Parathyroid adenoma (tissue), 2 donors: ENCODE measurements around the gene HRCT1.

ENCODE experiments used
- H2AFZ ChIP-seq: fragments of 300-600 bp; sonication (generic); one replicate; pipeline ENCODE4 v1.7.0; 2017; ENCODE audit warnings: antibody characterized with exemption, mild to moderate bottlenecking
- H3K27ac ChIP-seq: fragments of 300-600 bp; sonication (generic); one replicate; pipeline ENCODE4 v1.7.0; 2017
- H3K27me3 ChIP-seq: fragments of 300-600 bp; sonication (generic); one replicate; pipeline ENCODE4 v1.7.0; 2017; ENCODE audit warnings: low read length; ENCODE audit not compliant: control insufficient read depth, insufficient read depth
- H3K36me3 ChIP-seq: fragments of 300-600 bp; sonication (generic); one replicate; pipeline ENCODE4 v1.7.0; 2017; ENCODE audit warnings: low read length; ENCODE audit not compliant: control insufficient read depth, insufficient read depth
- H3K4me1 ChIP-seq: fragments of 300-600 bp; sonication (generic); one replicate; pipeline ENCODE4 v1.7.0; 2017; ENCODE audit warnings: control low read depth
- H3K4me2 ChIP-seq: fragments of 300-600 bp; sonication (generic); one replicate; pipeline ENCODE4 v1.7.0; 2017; ENCODE audit warnings: low read length
- H3K4me3 ChIP-seq: fragments of 300-600 bp; sonication (generic); one replicate; pipeline ENCODE4 v1.7.0; 2017; ENCODE audit warnings: low read depth, low read length
- H3K79me2 ChIP-seq: fragments of 300-600 bp; sonication (generic); one replicate; pipeline ENCODE4 v1.7.0; 2017; ENCODE audit warnings: control low read depth
- H3K9ac ChIP-seq: fragments of 300-600 bp; sonication (generic); one replicate; pipeline ENCODE4 v1.7.0; 2017; ENCODE audit warnings: mild to moderate bottlenecking
- H3K9me3 ChIP-seq: fragments of 300-600 bp; sonication (generic); one replicate; pipeline ENCODE4 v1.7.0; 2017; ENCODE audit warnings: low read length; ENCODE audit not compliant: control insufficient read depth
- TF ChIP-seq, protein P1 (sequence below): fragments of 300-600 bp; sonication (generic); IDR thresholded peaks from one replicate; pipeline ENCODE4 v1.7.0; 2017; ENCODE audit warnings: antibody characterized with exemption, mild to moderate bottlenecking
- donor health status: primary hyperparathyroidism.

HRCT1 gene

DNA sequence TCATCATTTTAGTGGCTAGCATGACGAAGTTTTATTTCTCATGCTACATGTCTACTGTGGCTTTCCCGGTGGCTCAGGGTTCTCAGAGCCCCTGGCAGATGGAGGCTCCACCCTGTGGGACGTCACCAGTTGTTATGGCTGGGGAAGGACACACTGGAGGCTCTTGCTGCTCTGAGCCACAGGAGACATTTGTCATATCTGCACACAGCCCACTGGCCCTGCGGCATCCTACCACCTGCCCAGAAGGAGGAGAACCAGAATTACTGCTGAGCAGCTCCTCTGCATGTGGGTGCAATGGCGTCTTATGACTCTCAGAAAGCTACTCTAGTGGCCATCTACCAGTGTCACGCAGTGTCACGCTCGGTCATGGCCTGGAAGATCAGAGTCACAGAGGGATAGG, 42.4 kb upstream of the HRCT1 start:
- no peak overlapping the region for H3K4me3 ChIP-seq
- no peaks in the 10 kb centered on the region for H3K36me3 ChIP-seq
- no peak overlapping the region for H3K27ac ChIP-seq
- TF ChIP-seq, protein P1, sequence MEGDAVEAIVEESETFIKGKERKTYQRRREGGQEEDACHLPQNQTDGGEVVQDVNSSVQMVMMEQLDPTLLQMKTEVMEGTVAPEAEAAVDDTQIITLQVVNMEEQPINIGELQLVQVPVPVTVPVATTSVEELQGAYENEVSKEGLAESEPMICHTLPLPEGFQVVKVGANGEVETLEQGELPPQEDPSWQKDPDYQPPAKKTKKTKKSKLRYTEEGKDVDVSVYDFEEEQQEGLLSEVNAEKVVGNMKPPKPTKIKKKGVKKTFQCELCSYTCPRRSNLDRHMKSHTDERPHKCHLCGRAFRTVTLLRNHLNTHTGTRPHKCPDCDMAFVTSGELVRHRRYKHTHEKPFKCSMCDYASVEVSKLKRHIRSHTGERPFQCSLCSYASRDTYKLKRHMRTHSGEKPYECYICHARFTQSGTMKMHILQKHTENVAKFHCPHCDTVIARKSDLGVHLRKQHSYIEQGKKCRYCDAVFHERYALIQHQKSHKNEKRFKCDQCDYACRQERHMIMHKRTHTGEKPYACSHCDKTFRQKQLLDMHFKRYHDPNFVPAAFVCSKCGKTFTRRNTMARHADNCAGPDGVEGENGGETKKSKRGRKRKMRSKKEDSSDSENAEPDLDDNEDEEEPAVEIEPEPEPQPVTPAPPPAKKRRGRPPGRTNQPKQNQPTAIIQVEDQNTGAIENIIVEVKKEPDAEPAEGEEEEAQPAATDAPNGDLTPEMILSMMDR, result no peak
- peaks cover 2% of the 10 kb centered on the region for H3K27me3 ChIP-seq
- H3K4me1 ChIP-seq, result peaks cover 2% of the 10 kb centered on the region
- H3K9ac ChIP-seq, result no peak overlapping the region
- no peaks in the 10 kb centered on the region for H3K9me3 ChIP-seq
- H3K4me2 ChIP-seq, result no peak overlapping the region
- H2AFZ ChIP-seq, result no peak overlapping the region
- H3K79me2 ChIP-seq, result no peaks in the 10 kb centered on the region

DNA sequence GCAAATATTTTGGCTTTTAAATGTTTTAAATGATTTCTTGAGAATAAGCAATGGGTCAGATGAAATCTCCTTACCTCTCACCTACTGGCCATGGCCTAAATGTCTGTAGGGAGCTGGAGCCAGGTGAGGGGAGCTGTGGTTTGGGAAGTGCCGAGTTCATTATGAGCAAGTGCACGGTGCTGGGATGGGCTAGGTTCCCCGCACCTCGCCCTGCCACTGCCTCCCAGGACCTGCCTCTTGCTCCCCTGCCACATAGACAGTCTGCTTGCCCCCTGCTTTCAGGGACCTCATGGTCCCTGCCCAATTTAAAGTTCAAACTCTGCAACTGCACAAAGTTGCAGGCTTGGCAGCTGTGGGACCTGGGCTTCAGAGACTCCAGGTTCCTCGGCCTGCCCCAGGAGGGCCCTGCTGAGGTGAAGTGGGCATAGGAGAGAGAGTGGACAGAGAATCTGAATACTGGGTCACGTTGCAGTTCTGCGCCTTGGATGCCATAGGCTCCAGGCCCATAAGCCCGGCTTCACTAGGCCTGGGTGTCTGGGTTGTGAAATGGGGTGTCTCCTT, 41.2 kb upstream of the HRCT1 start:
- Histone ChIP-seq H3K4me2 (no peak overlapping the region), H3K4me1 (no peaks in the 10 kb centered on the region), H3K9me3 (no peaks in the 10 kb centered on the region), H3K27ac (no peak overlapping the region), H3K79me2 (no peaks in the 10 kb centered on the region), H2AFZ (no peak overlapping the region), H3K27me3 (peaks cover 2% of the 10 kb centered on the region), H3K36me3 (no peaks in the 10 kb centered on the region), H3K4me3 (no peak overlapping the region), H3K9ac (no peak overlapping the region)
- TF ChIP-seq, protein P1, result no peak

DNA sequence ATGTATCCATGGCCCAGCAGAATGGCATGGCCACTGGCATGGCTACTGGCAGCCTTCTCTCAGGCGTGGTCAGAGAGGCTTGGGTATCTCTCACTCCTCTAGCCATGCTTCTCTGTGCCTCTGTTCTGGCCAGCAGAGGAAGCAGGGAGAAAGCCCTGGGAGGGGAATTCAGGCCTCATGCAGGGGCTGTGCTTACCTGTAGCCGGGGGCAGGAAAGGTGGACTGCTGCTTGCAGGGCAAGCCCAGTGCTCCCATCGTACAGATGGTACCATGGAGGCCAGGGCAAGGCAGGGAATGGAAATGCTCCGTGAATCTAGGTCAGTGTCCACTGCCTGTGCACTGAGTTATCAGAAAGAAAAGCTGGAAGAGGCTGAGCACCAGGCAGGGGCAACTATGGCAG, 38.5 kb upstream of the HRCT1 start:
- TF ChIP-seq, protein P1, result no peak
- Histone ChIP-seq H2AFZ (no peak overlapping the region), H3K27ac (no peak overlapping the region), H3K79me2 (no peaks in the 10 kb centered on the region), H3K9ac (no peak overlapping the region), H3K9me3 (no peaks in the 10 kb centered on the region), H3K36me3 (no peaks in the 10 kb centered on the region), H3K4me1 (no peaks in the 10 kb centered on the region), H3K4me2 (no peak overlapping the region), H3K27me3 (peaks cover 2% of the 10 kb centered on the region), H3K4me3 (no peak overlapping the region)

DNA sequence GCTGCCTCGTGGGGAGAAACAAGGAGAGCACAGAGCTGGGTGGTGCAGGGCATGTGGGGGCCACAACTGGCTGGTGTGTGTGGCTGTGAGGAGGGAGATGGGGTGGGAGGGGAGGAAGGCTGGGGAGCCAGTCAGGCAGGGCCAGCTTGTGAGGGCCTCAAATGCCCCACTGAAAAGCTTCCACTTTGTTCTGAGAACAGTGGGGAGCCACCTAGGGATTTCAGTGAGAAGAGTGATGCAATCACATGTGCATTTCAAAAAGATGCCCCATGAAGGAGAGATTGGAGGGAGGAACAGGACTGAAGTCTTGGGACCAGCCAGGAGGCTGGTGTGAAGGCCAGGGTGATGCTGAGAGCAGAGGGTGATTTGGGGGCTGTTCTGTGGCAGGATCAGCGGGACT, 37.1 kb upstream of the HRCT1 start:
- H3K4me3 ChIP-seq, result no peak overlapping the region
- TF ChIP-seq, protein P1, result no peak
- no peak overlapping the region for H2AFZ ChIP-seq

DNA sequence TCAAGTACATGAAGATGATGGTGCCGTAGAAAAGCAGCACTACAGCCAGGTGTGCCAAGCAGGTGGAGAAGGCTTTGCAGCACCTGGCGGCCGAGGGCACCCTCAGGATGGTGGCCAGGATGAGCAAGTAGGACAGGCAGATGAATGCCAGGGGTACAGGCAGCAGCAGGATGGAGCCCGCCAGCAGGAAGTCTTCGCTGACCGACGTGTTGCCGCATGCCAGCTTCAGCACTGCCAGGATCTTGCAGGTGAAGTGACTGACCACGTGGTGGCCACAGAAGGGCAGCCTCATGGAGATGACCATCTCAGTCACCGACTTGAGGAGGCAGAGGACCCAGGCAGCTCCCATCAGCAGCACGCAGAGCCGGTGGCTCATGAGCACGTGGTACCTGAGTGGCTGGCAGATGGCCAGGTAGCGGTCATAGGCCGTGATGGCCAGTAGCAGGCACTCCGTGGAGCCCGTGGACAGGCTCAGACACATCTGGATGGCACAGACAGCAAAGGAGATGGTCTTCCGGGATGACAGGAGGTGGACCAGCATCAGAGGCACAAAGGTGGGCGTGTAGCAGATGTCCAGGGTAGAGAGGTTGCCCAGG, 36.3 kb upstream of the HRCT1 start:
- Histone ChIP-seq H3K4me2 (no peak overlapping the region), H3K27me3 (no peaks in the 10 kb centered on the region), H3K9ac (no peak overlapping the region), H3K27ac (no peak overlapping the region), H3K9me3 (no peaks in the 10 kb centered on the region), H3K4me1 (no peaks in the 10 kb centered on the region), H3K79me2 (no peaks in the 10 kb centered on the region), H3K36me3 (no peaks in the 10 kb centered on the region), H3K4me3 (no peak overlapping the region), H2AFZ (no peak overlapping the region)
- TF ChIP-seq, protein P1, result no peak

More for the DNA sequence above, 37.1 kb upstream of the HRCT1 start:
- no peaks in the 10 kb centered on the region for H3K4me1 ChIP-seq
- H3K36me3 ChIP-seq, result no peaks in the 10 kb centered on the region
- no peak overlapping the region for H3K4me2 ChIP-seq
- no peak overlapping the region for H3K9ac ChIP-seq
- H3K79me2 ChIP-seq, result no peaks in the 10 kb centered on the region
- no peak overlapping the region for H3K27ac ChIP-seq
- no peaks in the 10 kb centered on the region for H3K27me3 ChIP-seq
- no peaks in the 10 kb centered on the region for H3K9me3 ChIP-seq
